COLO829 (cell line): ENCODE data around the gene OPRD1.

Source experiments
- DNase-seq: peaks from one replicate; pipeline ENCODE4 v3.0.0; 2012; ENCODE audit warnings: low spot score

The OPRD1 gene

DNA sequence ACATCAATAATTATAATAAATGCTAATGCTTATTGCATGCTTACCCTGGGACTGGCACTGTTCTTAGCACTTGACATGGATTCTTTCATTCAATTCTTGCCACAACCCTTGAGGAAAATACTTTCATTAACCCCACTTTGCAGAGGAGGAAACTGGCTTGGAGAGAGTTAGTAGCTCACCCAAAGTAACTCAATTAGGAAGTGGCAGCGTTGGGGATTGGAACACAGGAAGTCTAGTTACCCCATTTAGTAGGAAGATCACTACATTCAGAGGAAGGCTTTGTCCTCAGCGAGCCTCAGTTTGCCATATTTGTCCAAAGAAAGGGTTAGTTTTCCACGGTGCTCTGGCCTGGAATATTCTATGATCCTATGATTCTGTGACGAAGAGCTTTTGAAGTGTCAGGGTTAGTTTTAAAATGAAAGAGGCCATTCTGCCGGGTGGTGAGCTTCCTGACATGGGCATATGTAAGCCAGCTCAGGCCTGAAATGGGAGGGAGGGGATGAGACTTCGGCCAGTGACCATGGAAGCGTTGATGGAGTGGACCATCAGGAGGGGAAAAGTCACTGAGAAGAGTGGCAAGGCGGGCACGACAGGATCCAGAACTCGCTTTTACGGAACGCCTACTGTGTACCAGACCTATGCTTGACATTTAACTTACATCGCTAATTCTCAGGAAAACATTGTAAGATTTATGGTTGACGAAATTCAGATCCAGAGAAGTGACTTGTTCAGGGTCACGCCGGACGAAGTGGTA lies 74.2 kb downstream of the OPRD1 start:
- no peak for DNase-seq

- peak; percentile 74 for DNase-seq
These were observed 74.9 kb downstream of the OPRD1 start for GRCh38 chr1:28886731-28887418.

- DNase-seq: no peak
These were observed 75.5 kb downstream of the OPRD1 start for GRCh38 chr1:28887419-28887834.

- no peak for DNase-seq
These were observed 76.1 kb downstream of the OPRD1 start for GRCh38 chr1:28887835-28888682.

DNA sequence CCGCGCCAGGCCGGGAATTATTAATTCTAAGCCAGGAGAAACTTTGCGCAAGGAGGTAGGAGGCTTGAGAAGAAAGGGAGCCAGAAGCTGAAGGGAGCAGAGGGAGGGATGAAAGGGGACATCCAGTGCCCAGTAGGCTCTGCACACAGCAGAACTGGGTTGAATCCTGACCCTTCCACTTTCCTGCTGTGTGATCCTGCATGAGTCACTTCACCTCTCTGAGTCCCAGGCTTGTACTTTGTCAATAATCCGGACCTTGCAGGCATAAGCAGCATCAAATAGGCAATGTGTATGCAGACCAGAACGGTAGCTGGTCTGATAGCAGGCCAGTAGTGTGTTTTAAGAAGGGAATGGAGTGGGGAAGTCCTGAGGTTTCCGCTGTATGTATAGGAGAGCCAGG lies 76.9 kb downstream of the OPRD1 start:
- DNase-seq: no peak

- no peak for DNase-seq
These were observed 77.4 kb downstream of the OPRD1 start for GRCh38 chr1:28889357-28889756.

DNA sequence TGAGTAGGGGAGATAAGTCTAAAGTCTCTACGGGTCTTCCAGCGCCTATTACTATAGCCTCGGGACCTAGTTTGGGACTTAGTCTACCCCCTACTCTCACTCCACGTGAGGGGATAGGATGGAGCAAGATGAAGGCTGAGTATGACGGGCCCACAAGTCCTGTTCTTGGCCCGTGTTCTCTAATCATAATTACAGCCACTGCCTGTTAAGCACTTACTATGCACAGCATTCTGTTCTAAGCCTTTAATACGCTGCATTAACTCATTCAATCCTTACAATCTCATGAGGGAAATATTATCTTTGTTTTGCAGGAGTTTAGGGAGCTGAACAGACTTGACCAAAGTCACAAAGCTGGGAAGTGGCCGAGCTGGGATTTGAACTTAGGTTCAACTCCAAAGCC lies 78.5 kb downstream of the OPRD1 start:
- no peak for DNase-seq

DNA sequence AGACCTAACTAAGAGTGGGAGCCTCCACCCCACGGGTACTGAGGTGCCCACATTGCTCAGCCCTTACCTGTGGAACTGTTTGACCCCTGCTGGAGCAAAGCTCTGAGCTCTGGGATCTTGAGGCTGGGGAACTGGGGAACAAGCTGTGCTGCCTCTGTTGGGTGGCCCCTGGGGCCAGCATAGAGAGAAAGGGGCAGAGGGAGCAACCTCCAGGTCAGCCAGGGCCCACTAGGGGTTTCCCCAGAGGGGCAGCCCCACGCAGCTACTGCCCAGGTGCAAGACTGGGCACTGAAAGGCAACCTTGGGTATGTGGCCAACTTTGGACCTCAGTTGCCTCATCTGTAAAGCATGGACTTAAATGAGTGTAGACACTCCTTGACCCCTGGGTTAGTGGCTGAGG lies 78.9 kb downstream of the OPRD1 start:
- DNase-seq: no peak

DNA sequence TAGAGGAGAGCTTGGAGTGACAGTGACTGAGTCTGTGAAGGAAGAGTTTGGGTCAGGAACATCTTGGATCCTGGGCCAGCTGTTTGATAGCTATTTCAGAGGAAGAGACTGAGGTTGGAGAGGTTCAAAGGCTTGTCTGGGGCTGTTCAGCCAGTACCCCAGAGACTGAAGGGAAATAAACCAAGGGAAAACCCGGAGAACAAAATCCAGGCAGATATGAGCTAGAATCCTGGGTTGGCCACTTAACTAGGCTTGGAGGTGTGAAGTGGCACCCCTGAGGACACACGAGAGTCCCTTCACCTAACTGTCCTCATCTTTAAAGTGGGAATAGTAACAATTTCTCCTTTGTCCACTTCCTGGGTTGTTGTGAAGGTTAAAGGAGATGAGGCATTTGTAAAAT lies 79.3 kb downstream of the OPRD1 start:
- DNase-seq: no peak

- DNase-seq: no peak
These were observed 81.6 kb downstream of the OPRD1 start for GRCh38 chr1:28893403-28894102.

DNA sequence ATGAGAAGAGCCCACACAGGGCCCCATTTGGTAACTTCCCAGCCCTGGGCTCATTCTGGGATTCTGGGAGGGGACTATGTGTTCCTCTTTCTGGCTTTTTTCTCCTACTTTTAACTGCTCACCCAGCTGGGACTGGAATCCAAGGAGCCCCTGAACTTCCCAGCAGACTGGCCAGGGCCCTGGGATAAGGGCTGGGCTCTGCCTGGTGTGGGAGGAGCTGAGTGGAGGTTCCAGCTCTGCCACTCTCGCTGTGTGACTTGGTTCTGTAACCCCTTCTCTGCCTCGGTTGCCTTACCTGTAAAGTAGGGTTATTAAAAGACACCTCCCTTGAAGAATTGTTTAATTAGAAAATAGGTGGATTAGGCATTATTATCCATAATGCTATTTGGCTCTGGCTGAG lies 82.8 kb downstream of the OPRD1 start:
- DNase-seq: no peak

GRCh38 chr1:28895896-28896608 lies 84.1 kb downstream of the OPRD1 start:
- DNase-seq: no peak

DNA sequence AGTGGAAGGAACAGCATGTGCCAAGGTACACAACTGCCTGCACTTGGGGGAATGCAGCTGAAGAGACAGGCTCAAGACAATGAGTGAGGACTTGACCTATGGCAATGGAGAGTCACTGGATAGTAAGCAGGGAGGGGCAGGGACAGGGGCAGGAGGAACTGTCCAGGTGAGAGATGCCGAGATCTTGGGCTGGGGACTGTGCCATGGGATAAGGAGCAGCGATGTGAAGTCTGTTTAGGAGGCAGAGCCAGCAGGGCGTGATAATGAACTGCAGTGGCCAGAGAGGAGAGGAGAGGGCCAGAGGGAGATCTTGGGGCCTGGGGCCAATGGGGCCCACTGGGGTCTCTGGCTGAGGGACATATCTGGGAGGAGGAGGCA lies 84.6 kb downstream of the OPRD1 start:
- no peak for DNase-seq

- DNase-seq: no peak
These were observed 85.8 kb downstream of the OPRD1 start for GRCh38 chr1:28897789-28898188.

- no peak for DNase-seq
These were observed 86.5 kb downstream of the OPRD1 start for GRCh38 chr1:28898405-28898881.

DNA sequence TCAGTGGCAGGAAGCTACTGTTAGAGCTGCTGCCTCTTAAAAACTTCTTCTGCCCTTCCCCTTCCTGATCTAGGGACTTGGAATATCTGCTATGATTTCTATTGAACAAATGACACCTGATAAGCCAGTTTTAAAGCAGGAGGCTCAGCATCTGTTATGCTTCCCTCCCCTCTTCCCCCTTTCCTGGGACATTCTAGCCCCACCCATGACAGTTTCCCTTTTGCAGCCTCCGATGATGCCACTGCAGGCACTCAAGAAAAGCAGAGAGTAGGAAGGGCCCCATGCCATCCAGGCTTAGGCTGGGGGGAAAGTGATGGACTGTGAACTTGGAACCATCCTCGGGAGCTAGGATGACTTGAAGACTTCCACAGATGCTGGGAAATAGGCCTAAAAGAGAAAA lies 87.3 kb downstream of the OPRD1 start:
- no peak for DNase-seq

DNA sequence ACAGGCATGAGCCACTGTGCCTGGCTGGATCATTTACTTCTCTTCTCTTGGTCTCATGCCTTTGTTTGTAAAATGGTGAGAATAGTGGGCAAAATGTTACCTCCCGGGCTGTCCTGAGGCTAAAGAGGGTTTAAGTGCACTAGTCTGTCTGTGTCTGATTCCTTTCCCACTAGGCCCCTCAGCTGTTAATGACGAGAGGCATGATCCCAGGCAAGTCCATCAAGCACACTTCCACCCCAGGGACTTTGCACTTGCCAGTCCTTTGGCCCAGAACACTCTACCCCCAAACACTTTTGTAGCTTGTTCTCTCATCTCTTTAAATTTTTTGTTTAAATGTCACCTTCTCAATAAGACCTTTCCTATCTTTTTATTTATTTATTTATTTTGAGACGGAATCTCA lies 88.6 kb downstream of the OPRD1 start:
- no peak for DNase-seq

DNA sequence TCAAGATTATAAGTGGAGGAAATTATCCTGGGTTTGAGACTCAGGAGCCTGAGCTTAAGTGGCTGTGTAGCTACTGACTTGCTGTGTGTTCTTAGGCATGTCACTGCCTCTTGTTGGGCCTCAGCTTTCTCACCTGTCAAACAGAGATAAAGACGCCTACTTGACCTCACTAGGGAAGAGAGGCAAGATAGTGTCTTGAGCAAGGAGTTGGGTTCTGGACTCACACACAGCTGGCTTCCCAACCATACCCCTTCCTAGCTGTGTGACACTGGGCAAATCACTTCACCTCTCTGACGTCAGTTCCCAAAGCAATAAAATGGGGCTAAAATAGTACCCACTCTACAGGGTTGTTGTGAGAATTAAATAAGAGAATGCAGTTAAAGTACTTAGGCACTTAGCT lies 90.8 kb downstream of the OPRD1 start:
- no peak for DNase-seq

- DNase-seq: no peak
These were observed 94.1 kb downstream of the OPRD1 start for GRCh38 chr1:28905921-28906666.

GRCh38 chr1:28909198-28909597 lies 97.2 kb downstream of the OPRD1 start:
- DNase-seq: no peak
